A673 (cell line): ENCODE measurements around the gene IL6R.

Source experiments
- EZH2 ChIP-seq: fragments of 200-600 bp; sonication (generic); IDR thresholded peaks from 2 replicates; pipeline ENCODE4 v1.6.1; 2017; ENCODE audit warnings: borderline replicate concordance, low read depth, mild to moderate bottlenecking, mixed read lengths, antibody characterized with exemption, low read length; ENCODE audit not compliant: poor library complexity, severe bottlenecking
- TF ChIP-seq, protein P1 (sequence below): fragments of 300-800, 200-600 bp; sonication (generic); conservative IDR thresholded peaks from 2 replicates; pipeline ENCODE4 v1.5.1; 2017; ENCODE audit warnings: low read depth, mild to moderate bottlenecking, antibody characterized with exemption, low read length, moderate library complexity, mixed read lengths

DNA sequence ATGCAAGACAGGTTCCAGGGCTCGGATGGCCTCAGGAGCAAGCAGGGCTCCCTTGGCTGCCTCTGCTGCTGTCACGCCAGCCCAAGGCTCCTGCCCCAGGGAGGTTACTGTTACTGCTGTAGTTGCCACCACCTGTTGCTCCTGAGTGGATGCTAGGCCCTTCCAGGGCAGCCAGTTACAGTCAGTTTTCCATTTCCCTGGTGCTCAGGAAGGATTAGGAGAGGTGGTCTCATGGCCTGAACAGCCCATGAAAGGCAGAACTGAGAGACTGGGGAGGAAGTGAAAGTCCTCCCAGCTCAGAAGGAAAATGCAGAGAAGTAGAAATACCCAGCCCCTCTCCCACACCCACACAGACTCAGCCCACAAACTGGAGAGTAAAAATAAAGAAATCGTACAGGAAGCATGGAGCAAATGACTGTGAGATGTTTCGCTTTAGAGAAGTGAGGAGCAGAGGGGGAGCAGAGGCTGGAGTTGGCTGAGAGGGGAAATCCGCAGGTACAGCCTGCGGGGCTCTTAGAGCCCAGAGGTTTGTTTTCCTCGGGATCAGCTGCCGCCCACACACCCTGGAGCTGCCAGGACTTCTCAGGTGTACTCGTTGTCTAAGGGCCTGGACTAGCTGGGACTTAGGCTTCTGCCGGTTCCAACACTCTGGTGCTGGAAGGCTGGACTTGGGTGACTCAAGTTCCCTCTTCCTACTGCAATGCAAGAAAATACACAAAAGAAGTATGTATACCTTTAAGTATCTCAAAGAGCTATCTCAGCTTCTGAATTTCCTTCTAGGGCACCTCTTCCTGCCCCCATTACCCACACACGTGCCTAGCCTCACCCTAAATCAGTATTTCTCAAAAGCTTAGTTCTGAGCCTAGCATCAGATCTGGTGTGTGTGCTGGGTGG lies 2.3 kb downstream of the IL6R start:
- TF ChIP-seq, protein P1, sequence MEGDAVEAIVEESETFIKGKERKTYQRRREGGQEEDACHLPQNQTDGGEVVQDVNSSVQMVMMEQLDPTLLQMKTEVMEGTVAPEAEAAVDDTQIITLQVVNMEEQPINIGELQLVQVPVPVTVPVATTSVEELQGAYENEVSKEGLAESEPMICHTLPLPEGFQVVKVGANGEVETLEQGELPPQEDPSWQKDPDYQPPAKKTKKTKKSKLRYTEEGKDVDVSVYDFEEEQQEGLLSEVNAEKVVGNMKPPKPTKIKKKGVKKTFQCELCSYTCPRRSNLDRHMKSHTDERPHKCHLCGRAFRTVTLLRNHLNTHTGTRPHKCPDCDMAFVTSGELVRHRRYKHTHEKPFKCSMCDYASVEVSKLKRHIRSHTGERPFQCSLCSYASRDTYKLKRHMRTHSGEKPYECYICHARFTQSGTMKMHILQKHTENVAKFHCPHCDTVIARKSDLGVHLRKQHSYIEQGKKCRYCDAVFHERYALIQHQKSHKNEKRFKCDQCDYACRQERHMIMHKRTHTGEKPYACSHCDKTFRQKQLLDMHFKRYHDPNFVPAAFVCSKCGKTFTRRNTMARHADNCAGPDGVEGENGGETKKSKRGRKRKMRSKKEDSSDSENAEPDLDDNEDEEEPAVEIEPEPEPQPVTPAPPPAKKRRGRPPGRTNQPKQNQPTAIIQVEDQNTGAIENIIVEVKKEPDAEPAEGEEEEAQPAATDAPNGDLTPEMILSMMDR = no peak
- TF ChIP-seq EZH2 = no peak
